Left kidney (tissue), 8 donors: ENCODE data around the gene CYTIP. TPM values are rescaled to one million over a fixed set of nuclear protein-coding genes. Genes with fewer than 3 reads are reported as not detected.

Source experiments
- DNase-seq: peaks from one replicate; pipeline ENCODE4 v3.0.0-alpha.2; 2013
- long read RNA-seq, 8 donors: transcript quantifications; one replicate each; lab custom pipeline, GENCODE V29; 2026
- polyA plus RNA-seq: library from polyadenylated mRNA; unstranded; fragments of 120-200 nt; gene quantifications from one replicate; pipeline ENCODE4 v1.2.1, GENCODE V29; 2013; ENCODE audit not compliant: insufficient read length

Gene CYTIP
- 1.7 TPM for polyA plus RNA-seq
- long read RNA-seq, donor 1: 0 reads
- long read RNA-seq, donor 2: 0 reads
- long read RNA-seq, donor 3: 0 reads
- long read RNA-seq, donor 4: 0 reads
- long read RNA-seq, donor 5: 0 reads
- long read RNA-seq, donor 6: 0 reads
- long read RNA-seq, donor 7: 0 reads
- long read RNA-seq, donor 8: 0 reads

- DNase-seq: no peak
Observed at GRCh38 chr2:157443795-157444640, at the start of gene CYTIP. Gene CYTIP, minus strand, starts transcription at chr2:157444089. Its CDS starts 69 bp downstream, at chr2:157444020.

GRCh38 chr2:157492189-157492773 lies 48.4 kb upstream of the CYTIP start:
- DNase-seq: peak; percentile 55

GRCh38 chr2:157489983-157490382 lies 46.1 kb upstream of the CYTIP start:
- no peak for DNase-seq

- no peak for DNase-seq
Observed at GRCh38 chr2:157488877-157489276, 45.0 kb upstream of the CYTIP start.

GRCh38 chr2:157487747-157488146 lies 43.9 kb upstream of the CYTIP start:
- no peak for DNase-seq

- DNase-seq: no peak
Observed at GRCh38 chr2:157487271-157487610, 43.4 kb upstream of the CYTIP start.

- DNase-seq: no peak
Observed at GRCh38 chr2:157486596-157487270, 42.8 kb upstream of the CYTIP start.

GRCh38 chr2:157480182-157480961 lies 36.5 kb upstream of the CYTIP start:
- no peak for DNase-seq

- DNase-seq: no peak
Observed at GRCh38 chr2:157479081-157480027, 35.5 kb upstream of the CYTIP start.

GRCh38 chr2:157477919-157478318 lies 34.0 kb upstream of the CYTIP start:
- no peak for DNase-seq

GRCh38 chr2:157476953-157477709 lies 33.2 kb upstream of the CYTIP start:
- DNase-seq: no peak

- DNase-seq: no peak
Observed at GRCh38 chr2:157475722-157476390, 32.0 kb upstream of the CYTIP start.

GRCh38 chr2:157473581-157473980 lies 29.7 kb upstream of the CYTIP start:
- DNase-seq: no peak

- no peak for DNase-seq
Observed at GRCh38 chr2:157471078-157471477, 27.2 kb upstream of the CYTIP start.

- DNase-seq: no peak
Observed at GRCh38 chr2:157470321-157470720, 26.4 kb upstream of the CYTIP start.

- DNase-seq: no peak
Observed at GRCh38 chr2:157469726-157470125, 25.8 kb upstream of the CYTIP start.

GRCh38 chr2:157468931-157469708 lies 25.2 kb upstream of the CYTIP start:
- DNase-seq: no peak

- DNase-seq: no peak
Observed at GRCh38 chr2:157466764-157467163, 22.9 kb upstream of the CYTIP start.

GRCh38 chr2:157465554-157465953 lies 21.7 kb upstream of the CYTIP start:
- no peak for DNase-seq
